Measurements from ENCODE around the gene MRGPRD.
A peak's percentile ranks its signal among the peaks of the same experiment; 100 is the strongest.

DNA sequence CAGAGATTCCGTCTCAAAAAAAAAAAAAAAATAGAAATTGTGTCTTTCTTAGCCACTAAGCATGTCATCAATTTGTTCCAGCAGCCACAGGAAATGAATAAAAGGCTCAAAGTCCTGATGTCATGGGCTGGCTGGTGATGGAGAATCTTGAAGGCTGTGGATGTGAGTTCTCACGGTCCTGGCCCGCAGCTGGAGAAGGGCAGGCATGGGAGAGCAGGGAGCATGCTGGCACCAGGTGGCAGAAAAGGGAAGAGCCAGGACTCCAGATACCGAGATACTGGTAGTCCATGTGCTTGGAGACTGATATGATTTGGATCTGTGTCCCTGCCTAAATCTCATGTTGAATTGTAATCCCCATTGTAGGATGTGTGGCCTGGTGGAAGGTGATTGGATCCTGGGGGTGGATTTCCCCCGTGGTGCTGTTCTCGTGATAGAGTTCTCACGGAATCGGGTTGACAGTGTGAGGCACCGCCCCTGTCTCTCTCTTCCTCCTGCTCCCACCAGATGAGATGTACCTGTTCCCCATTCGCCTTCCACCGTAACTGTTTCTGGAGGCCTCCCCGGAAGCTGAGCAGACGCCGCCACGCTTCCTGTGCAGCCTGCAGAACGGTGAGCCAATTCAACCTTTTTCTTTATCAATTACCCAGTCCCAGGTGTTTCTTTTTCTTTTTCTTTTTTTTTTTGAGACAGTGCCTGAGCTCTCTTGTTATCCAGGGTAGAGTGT lies 18.1 kb downstream of the MRGPRD start:
- TF ChIP-seq CTCF (IDR thresholded peaks at IDR 0.05; ENCODE audit: control extremely low read depth in 1 of 3, insufficient read depth in 1 of 3, low read depth in 1 of 3, low read length in 3 of 3): peak; percentile 22 to 34 (median 25); a peak in 3 of 4 replicates
- no peak for TF ChIP-seq EZH2 (IDR thresholded peaks at IDR 0.05; ENCODE audit: low read depth, low read length, severe bottlenecking)
- no peak for TF ChIP-seq CEBPB (IDR thresholded peaks at IDR 0.05; ENCODE audit: low read depth, low read length)
- TF ChIP-seq SP4 (IDR thresholded peaks at IDR 0.05; ENCODE audit: low read length): no peak
- no peak for TF ChIP-seq TBP (IDR thresholded peaks at IDR 0.05; ENCODE audit: low read depth, low read length)
- TF ChIP-seq TAF1 (IDR thresholded peaks at IDR 0.05; ENCODE audit: low read depth, low read length): no peak
- TF ChIP-seq GTF2F1 (IDR thresholded peaks at IDR 0.05; ENCODE audit: borderline replicate concordance, low read depth, low read length): no peak
- TF ChIP-seq POLR2AphosphoS5 (IDR thresholded peaks at IDR 0.05; ENCODE audit: low read depth, low read length): no peak
- no peak for TF ChIP-seq POLR2A (IDR thresholded peaks at IDR 0.05; ENCODE audit: control extremely low read depth in 1 of 2, low read depth in 2 of 2, low read length in 2 of 2)
- TF ChIP-seq SAP30 (IDR thresholded peaks at IDR 0.05; ENCODE audit: insufficient read depth, insufficient replicate concordance, low read length): no peak
- TF ChIP-seq MAX (IDR thresholded peaks at IDR 0.05): no peak
- TF ChIP-seq RAD21 (IDR thresholded peaks at IDR 0.05 in 1 of 2, conservative IDR thresholded peaks at IDR 0.05 in 1 of 2; ENCODE audit: low read depth in 2 of 2, low read length in 2 of 2): peak; percentile 29 to 32; a peak in 3 of 4 replicates
- no peak for TF ChIP-seq CHD2 (IDR thresholded peaks at IDR 0.05; ENCODE audit: low read length)
- no peak for TF ChIP-seq KDM1A (IDR thresholded peaks at IDR 0.05; ENCODE audit: borderline replicate concordance, low read length)

Measured in H1 (cell line).